GM18951 (cell line): ENCODE data around the gene LMF1.

Experiments
- POLR2A ChIP-seq: IDR thresholded peaks from 4 replicates; pipeline ENCODE4 v1.6.1; 2011; ENCODE audit warnings: mild to moderate bottlenecking; ENCODE audit not compliant: insufficient read length, insufficient read depth; ENCODE audit errors: extremely low read depth
- in situ Hi-C: fragments of 300-500 bp; cut with MboI; formaldehyde crosslinking; loops from one replicate; pipeline ENCODE4 v1.12.0; 2022; ENCODE audit warnings: low sequenced_read_pairs, mixed read lengths, inconsistent platforms; ENCODE audit not compliant: unreplicated experiment

The LMF1 gene

GRCh38 chr16:912684-913613, 57.8 kb downstream of the LMF1 start:
- in situ Hi-C loops, result no loop called here
- no peak for TF ChIP-seq POLR2A

- in situ Hi-C loops, result no loop called here
These were observed 58.5 kb downstream of the LMF1 start for GRCh38 chr16:912322-912683.

GRCh38 chr16:911604-912321, 59.0 kb downstream of the LMF1 start:
- in situ Hi-C loops, result no loop called here
- no peak for TF ChIP-seq POLR2A

More at GRCh38 chr16:912322-912683, 58.5 kb downstream of the LMF1 start:
- no peak for TF ChIP-seq POLR2A

GRCh38 chr16:911101-911500, 59.7 kb downstream of the LMF1 start:
- no peak for TF ChIP-seq POLR2A
- in situ Hi-C loops, result no loop called here

GRCh38 chr16:910181-910580, 60.6 kb downstream of the LMF1 start:
- no peak for TF ChIP-seq POLR2A
- in situ Hi-C loops, result no loop called here

- in situ Hi-C loops, result no loop called here
- TF ChIP-seq POLR2A, result no peak
These were observed 61.3 kb downstream of the LMF1 start for GRCh38 chr16:909281-910000.

- no peak for TF ChIP-seq POLR2A
- in situ Hi-C loops, result no loop called here
These were observed 62.1 kb downstream of the LMF1 start for GRCh38 chr16:908526-909155.

DNA sequence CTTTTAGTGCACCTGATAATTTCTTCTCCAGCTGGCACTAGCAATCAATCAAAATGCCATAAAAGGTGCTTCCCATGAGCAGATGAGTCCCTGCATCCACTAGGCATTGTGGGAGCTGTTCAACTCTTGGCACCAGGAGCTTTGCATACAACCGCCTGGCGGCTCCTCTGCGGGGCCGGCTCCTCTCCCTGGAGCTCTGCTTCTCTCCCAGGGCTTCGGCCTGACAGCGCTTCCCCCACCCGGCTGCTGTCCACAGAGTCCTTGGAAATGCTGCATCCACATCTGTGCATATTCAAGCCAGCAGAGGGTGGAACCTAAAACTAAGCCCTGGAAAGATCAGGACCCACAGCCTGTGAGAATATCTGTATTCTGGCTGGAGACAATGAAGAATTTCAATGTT, 62.9 kb downstream of the LMF1 start:
- in situ Hi-C loops, result no loop called here

DNA sequence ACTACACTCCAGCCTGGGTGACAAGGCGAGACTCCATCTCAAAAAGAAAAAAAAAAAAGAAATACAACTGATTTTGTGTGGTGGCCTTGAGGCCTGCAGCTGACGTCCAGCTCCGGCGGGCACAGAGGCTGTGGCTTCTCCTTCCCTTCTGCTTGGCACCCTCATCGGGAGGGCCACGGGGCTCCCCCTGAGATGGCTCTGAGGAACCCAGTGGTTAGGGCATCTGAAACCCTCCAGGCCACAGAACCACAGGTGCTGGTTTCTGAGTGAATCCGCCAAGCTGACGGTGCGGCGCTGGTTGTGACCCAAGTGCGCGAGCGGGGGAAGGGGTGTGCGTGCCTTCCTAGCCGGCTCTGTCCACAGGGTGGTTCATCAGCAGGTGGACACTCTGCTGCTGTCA, 63.4 kb downstream of the LMF1 start:
- in situ Hi-C loops, result no loop called here
- TF ChIP-seq POLR2A, result no peak

More for the DNA sequence above, 62.9 kb downstream of the LMF1 start:
- TF ChIP-seq POLR2A, result no peak

DNA sequence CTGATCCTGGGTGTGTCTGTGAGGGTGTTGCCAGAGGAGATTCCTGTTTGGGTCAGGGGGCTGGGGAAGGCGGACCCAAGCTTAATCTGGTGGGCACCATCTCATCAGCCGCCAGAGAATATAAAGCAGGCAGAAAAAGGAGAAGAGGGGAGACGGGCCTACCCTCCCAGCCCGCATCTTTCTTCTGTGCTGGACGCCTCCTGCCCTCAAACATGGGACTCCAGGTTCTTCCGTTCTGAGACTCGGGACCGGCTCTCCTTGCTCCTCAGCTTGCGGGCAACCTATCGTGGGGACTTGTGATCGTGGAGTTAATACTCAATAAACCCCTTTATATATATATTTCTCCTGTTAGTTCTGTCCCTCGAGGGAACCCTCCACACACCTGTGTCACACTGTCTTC, 64.5 kb downstream of the LMF1 start:
- in situ Hi-C loops, result no loop called here
- no peak for TF ChIP-seq POLR2A

GRCh38 chr16:901715-902601, 68.8 kb downstream of the LMF1 start:
- in situ Hi-C loops, result no loop called here
- no peak for TF ChIP-seq POLR2A

DNA sequence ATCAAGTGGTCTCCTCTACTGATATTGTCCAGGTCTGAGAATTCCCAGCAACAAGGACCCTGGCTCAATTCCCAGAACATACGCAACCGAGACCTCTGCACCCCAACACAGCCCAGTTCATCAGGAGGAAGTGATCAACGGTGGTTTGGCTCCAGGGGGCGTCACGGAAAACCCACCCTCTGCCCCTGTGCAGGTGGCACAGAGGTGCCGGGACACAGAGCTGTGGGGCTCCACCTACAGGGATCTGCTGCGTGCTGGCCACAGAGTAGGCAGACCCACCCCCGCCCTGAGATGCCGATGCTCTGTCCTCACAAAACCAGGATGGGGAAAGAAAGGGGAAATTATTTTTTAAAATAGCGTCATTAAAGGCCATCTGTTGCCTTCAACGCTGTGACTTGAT, 69.6 kb downstream of the LMF1 start:
- in situ Hi-C loops, result no loop called here
- TF ChIP-seq POLR2A, result no peak

DNA sequence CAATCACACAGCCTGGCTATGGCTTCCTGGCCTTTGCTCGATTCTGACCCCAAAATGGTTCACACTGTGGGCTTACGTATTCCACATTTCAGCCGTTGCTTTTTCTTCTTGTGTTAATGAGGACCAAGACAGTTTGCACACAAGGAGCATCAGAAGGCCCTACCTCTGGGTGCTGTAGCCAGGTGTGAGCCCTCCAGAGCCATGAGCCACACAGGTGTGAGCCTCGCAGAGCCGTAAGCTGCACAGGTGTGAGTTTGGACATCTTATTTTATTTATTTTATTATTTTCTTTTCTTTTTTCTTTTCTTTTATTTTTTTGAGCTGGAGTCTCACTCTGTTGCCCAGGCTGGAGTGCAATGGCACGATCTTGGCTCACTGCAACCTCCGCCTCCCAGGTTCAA, 70.6 kb downstream of the LMF1 start:
- TF ChIP-seq POLR2A, result no peak
- in situ Hi-C loops, result no loop called here
